SK-N-SH treated with all-trans-retinoic acid at 6 μM for 48 hours (cell line): ENCODE results near the gene TRIM61.

ENCODE experiments used
- ATAC-seq: fragments of 200-7000 bp; cut with Tn5 transposase; 3 replicates; pipeline ENCODE4 v1.9.1; 2020; ENCODE audit warnings: mild to moderate bottlenecking, moderate library complexity
- BACH2 ChIP-seq: fragments of 250-450 bp; sonication (Bioruptor Pico); IDR thresholded peaks from 2 replicates; pipeline ENCODE4 v1.9.0; 2021; ENCODE audit warnings: mild to moderate bottlenecking, borderline replicate concordance
- CSDC2 ChIP-seq: fragments of 250-450 bp; sonication (Bioruptor Pico); IDR thresholded peaks from 2 replicates; pipeline ENCODE4 v1.5.0; 2020; ENCODE audit warnings: mild to moderate bottlenecking, moderate library complexity
- ESRRG ChIP-seq: fragments of 250-450 bp; sonication (Bioruptor Pico); IDR thresholded peaks from 2 replicates; pipeline ENCODE4 v1.6.1; 2021; ENCODE audit warnings: mild to moderate bottlenecking
- GLIS3 ChIP-seq: fragments of 250-450 bp; sonication (Bioruptor Pico); IDR thresholded peaks from 2 replicates; pipeline ENCODE4 v1.5.0; 2020; ENCODE audit warnings: mild to moderate bottlenecking, moderate library complexity
- ISL1 ChIP-seq: fragments of 250-450 bp; sonication (Bioruptor Pico); IDR thresholded peaks from 2 replicates; pipeline ENCODE4 v2.1.2; 2022; ENCODE audit warnings: mild to moderate bottlenecking, moderate library complexity
- OSR1 ChIP-seq: fragments of 250-450 bp; sonication (Bioruptor Pico); IDR thresholded peaks from 2 replicates; pipeline ENCODE4 v1.8.0; 2022; ENCODE audit warnings: moderate library complexity, mild to moderate bottlenecking, inconsistent platforms
- PPARA ChIP-seq: fragments of 250-450 bp; sonication (Bioruptor Pico); IDR thresholded peaks from 2 replicates; pipeline ENCODE4 v1.5.0; 2020; ENCODE audit warnings: mild to moderate bottlenecking, borderline replicate concordance
- RARB ChIP-seq: fragments of 250-450 bp; sonication (Bioruptor Pico); IDR thresholded peaks from 2 replicates; pipeline ENCODE4 v1.8.0; 2021; ENCODE audit warnings: mild to moderate bottlenecking, moderate library complexity
- SNAI2 ChIP-seq: fragments of 250-450 bp; sonication (Bioruptor Pico); IDR thresholded peaks from 2 replicates; pipeline ENCODE4 v1.5.0; 2020; ENCODE audit warnings: mild to moderate bottlenecking, moderate library complexity
- TOX ChIP-seq: fragments of 250-450 bp; sonication (Bioruptor Pico); IDR thresholded peaks from 2 replicates; pipeline ENCODE4 v1.8.0; 2021; ENCODE audit warnings: mild to moderate bottlenecking, moderate library complexity, borderline replicate concordance
- ZC3H10 ChIP-seq: fragments of 250-450 bp; sonication (Bioruptor Pico); IDR thresholded peaks from 2 replicates; pipeline ENCODE4 v1.5.1; 2021; ENCODE audit warnings: mild to moderate bottlenecking, moderate library complexity
- ZFP3 ChIP-seq: fragments of 250-450 bp; sonication (Bioruptor Pico); IDR thresholded peaks from 2 replicates; pipeline ENCODE4 v1.5.0; 2020; ENCODE audit warnings: mild to moderate bottlenecking, moderate library complexity
- ZFP30 ChIP-seq: fragments of 450-650 bp; formaldehyde crosslinking; IDR thresholded peaks from 2 replicates; pipeline ENCODE4 v1.5.0; 2022; ENCODE audit warnings: mild to moderate bottlenecking, moderate library complexity
- ZNF70 ChIP-seq: fragments of 450-650 bp; formaldehyde crosslinking; IDR thresholded peaks from 2 replicates; pipeline ENCODE4 v1.5.0; 2020; ENCODE audit warnings: mild to moderate bottlenecking, moderate library complexity
- ZNF8 ChIP-seq: fragments of 450-650 bp; formaldehyde crosslinking; IDR thresholded peaks from 2 replicates; pipeline ENCODE4 v1.5.0; 2020; ENCODE audit warnings: mild to moderate bottlenecking, moderate library complexity
- TF ChIP-seq, protein P1 (sequence below): fragments of 250-450 bp; sonication (Bioruptor Pico); IDR thresholded peaks from 2 replicates; pipeline ENCODE4 v1.8.0; 2021; ENCODE audit warnings: low read depth, mild to moderate bottlenecking, moderate library complexity, borderline replicate concordance
- TF ChIP-seq, protein P2 (sequence below): fragments of 250-450 bp; sonication (Bioruptor Pico); IDR thresholded peaks from 2 replicates; pipeline ENCODE4 v1.5.1; 2021; ENCODE audit warnings: mild to moderate bottlenecking, moderate library complexity
- TF ChIP-seq, protein P3 (sequence below): fragments of 250-450 bp; sonication (Bioruptor Pico); IDR thresholded peaks from 2 replicates; pipeline ENCODE4 v1.5.0; 2020; ENCODE audit warnings: mild to moderate bottlenecking, moderate library complexity
- TF ChIP-seq, protein P4 (sequence below): fragments of 250-450 bp; sonication (Bioruptor Pico); IDR thresholded peaks from 2 replicates; pipeline ENCODE4 v1.5.1; 2020; ENCODE audit warnings: low read depth, mild to moderate bottlenecking, moderate library complexity
- TF ChIP-seq, protein P5 (sequence below): fragments of 250-450 bp; sonication (Bioruptor Pico); IDR thresholded peaks from 2 replicates; pipeline ENCODE4 v1.8.0; 2020; ENCODE audit warnings: mild to moderate bottlenecking, moderate library complexity, borderline replicate concordance

TRIM61 gene

DNA sequence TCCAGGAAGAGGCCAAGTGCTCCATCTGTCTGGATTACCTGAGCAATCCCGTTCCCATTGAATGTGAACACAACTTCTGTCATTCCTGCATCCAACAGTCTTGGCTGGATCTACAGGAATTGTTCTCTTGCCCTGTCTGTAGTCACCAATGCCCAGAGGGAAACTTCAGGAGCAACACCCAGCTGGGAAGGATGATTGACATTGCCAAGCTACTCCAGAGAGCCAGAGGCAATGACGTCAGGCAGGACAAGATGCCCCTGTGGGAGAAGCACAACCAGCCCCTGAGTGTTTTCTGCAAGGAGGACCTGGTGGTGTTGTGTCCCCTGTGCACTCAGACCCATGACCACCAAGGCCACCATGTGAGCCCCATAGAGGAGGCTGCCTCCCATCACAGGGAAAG is 33.0 kb upstream of the TRIM61 start:
- TF ChIP-seq BACH2 (CRISPR knock-in tag) (no peak), CSDC2 (CRISPR knock-in tag) (no peak), OSR1 (no peak), GLIS3 (CRISPR knock-in tag) (no peak), ZC3H10 (no peak), RARB (no peak), SNAI2 (no peak), TOX (CRISPR knock-in tag) (no peak), ZFP30 (CRISPR knock-in tag) (no peak), ZNF8 (CRISPR knock-in tag) (no peak), ISL1 (CRISPR knock-in tag) (no peak), ZFP3 (CRISPR knock-in tag) (no peak)
- TF ChIP-seq, protein P1, sequence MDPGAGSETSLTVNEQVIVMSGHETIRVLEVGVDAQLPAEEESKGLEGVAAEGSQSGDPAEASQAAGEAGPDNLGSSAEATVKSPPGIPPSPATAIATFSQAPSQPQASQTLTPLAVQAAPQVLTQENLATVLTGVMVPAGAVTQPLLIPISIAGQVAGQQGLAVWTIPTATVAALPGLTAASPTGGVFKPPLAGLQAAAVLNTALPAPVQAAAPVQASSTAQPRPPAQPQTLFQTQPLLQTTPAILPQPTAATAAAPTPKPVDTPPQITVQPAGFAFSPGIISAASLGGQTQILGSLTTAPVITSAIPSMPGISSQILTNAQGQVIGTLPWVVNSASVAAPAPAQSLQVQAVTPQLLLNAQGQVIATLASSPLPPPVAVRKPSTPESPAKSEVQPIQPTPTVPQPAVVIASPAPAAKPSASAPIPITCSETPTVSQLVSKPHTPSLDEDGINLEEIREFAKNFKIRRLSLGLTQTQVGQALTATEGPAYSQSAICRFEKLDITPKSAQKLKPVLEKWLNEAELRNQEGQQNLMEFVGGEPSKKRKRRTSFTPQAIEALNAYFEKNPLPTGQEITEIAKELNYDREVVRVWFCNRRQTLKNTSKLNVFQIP (CRISPR knock-in tag) = no peak
- TF ChIP-seq, protein P2, sequence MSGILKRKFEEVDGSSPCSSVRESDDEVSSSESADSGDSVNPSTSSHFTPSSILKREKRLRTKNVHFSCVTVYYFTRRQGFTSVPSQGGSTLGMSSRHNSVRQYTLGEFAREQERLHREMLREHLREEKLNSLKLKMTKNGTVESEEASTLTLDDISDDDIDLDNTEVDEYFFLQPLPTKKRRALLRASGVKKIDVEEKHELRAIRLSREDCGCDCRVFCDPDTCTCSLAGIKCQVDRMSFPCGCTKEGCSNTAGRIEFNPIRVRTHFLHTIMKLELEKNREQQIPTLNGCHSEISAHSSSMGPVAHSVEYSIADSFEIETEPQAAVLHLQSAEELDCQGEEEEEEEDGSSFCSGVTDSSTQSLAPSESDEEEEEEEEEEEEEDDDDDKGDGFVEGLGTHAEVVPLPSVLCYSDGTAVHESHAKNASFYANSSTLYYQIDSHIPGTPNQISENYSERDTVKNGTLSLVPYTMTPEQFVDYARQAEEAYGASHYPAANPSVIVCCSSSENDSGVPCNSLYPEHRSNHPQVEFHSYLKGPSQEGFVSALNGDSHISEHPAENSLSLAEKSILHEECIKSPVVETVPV (CRISPR knock-in tag) = no peak
- TF ChIP-seq, protein P3, sequence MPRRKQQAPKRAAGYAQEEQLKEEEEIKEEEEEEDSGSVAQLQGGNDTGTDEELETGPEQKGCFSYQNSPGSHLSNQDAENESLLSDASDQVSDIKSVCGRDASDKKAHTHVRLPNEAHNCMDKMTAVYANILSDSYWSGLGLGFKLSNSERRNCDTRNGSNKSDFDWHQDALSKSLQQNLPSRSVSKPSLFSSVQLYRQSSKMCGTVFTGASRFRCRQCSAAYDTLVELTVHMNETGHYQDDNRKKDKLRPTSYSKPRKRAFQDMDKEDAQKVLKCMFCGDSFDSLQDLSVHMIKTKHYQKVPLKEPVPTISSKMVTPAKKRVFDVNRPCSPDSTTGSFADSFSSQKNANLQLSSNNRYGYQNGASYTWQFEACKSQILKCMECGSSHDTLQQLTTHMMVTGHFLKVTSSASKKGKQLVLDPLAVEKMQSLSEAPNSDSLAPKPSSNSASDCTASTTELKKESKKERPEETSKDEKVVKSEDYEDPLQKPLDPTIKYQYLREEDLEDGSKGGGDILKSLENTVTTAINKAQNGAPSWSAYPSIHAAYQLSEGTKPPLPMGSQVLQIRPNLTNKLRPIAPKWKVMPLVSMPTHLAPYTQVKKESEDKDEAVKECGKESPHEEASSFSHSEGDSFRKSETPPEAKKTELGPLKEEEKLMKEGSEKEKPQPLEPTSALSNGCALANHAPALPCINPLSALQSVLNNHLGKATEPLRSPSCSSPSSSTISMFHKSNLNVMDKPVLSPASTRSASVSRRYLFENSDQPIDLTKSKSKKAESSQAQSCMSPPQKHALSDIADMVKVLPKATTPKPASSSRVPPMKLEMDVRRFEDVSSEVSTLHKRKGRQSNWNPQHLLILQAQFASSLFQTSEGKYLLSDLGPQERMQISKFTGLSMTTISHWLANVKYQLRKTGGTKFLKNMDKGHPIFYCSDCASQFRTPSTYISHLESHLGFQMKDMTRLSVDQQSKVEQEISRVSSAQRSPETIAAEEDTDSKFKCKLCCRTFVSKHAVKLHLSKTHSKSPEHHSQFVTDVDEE = no peak
- TF ChIP-seq, protein P4, sequence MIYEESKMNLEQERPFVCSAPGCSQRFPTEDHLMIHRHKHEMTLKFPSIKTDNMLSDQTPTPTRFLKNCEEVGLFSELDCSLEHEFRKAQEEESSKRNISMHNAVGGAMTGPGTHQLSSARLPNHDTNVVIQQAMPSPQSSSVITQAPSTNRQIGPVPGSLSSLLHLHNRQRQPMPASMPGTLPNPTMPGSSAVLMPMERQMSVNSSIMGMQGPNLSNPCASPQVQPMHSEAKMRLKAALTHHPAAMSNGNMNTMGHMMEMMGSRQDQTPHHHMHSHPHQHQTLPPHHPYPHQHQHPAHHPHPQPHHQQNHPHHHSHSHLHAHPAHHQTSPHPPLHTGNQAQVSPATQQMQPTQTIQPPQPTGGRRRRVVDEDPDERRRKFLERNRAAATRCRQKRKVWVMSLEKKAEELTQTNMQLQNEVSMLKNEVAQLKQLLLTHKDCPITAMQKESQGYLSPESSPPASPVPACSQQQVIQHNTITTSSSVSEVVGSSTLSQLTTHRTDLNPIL (CRISPR knock-in tag) = no peak
- ATAC-seq = no peak

DNA sequence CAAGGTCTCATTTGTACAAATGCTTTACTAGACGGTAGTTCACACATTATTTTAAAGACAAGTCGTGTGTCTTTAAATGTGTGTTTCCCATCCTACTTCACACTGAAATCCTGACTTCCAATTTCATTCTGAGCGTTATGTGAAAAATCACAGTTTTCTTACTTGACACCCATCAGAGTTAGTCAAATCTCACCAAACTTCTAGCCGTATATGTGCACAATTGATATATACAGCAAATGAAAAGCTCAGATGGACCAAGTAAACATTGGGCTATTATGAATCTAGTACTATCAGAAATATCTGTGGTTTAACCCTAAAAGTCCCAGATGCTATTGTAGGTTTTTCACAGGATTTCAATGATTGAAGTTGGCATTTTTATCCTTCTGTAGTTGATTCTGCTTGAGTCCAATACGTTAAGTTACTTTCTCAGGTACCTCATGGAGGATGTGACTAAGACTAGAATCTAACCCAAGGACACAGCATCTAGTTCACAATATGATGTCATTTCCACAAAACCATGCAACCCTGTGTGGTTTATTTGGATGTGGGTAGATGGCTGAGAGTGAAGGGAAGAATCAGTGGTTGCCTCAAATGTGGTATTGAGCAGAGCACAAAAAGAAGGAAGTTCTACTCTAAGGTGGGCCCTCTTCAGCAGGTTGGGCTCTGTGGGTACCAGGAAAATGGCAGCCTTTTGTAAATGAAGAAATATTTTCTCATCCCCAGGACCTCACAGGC is 32.2 kb upstream of the TRIM61 start:
- no peak for ATAC-seq

DNA sequence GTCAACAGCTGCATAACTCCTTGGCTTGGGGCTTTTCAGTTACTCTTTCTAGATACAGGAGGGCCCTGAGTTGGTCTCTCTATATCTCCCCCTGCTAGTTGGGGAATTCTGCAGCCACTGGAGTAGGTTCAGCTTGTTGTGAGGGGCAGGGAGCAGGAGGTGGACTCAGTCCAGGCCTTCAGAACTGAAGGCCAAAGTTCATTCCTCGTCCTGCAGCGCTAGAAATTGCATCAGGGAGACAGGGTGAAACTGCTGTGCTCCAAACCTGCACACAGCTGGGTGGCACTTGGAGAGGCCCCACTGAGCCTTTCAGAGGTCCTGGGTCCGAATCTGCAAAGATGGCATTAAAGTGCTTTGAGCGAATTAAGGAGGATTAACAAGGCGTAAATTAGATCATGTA is 29.4 kb upstream of the TRIM61 start:
- no peak for ATAC-seq
- TF ChIP-seq, protein P1 (CRISPR knock-in tag) = no peak
- TF ChIP-seq, protein P3 = no peak
- TF ChIP-seq RARB (no peak), SNAI2 (no peak), ZNF8 (CRISPR knock-in tag) (no peak), ESRRG (CRISPR knock-in tag) (no peak), PPARA (no peak), BACH2 (CRISPR knock-in tag) (no peak), ZC3H10 (no peak), CSDC2 (CRISPR knock-in tag) (no peak), ZNF70 (CRISPR knock-in tag) (no peak), ISL1 (CRISPR knock-in tag) (no peak), OSR1 (no peak)
- TF ChIP-seq, protein P4 (CRISPR knock-in tag) = no peak

More for the DNA sequence above, 32.2 kb upstream of the TRIM61 start:
- TF ChIP-seq TOX (CRISPR knock-in tag) (no peak), GLIS3 (CRISPR knock-in tag) (no peak), ZNF8 (CRISPR knock-in tag) (no peak), ZC3H10 (no peak), ISL1 (CRISPR knock-in tag) (no peak), RARB (no peak)
- TF ChIP-seq, protein P5, sequence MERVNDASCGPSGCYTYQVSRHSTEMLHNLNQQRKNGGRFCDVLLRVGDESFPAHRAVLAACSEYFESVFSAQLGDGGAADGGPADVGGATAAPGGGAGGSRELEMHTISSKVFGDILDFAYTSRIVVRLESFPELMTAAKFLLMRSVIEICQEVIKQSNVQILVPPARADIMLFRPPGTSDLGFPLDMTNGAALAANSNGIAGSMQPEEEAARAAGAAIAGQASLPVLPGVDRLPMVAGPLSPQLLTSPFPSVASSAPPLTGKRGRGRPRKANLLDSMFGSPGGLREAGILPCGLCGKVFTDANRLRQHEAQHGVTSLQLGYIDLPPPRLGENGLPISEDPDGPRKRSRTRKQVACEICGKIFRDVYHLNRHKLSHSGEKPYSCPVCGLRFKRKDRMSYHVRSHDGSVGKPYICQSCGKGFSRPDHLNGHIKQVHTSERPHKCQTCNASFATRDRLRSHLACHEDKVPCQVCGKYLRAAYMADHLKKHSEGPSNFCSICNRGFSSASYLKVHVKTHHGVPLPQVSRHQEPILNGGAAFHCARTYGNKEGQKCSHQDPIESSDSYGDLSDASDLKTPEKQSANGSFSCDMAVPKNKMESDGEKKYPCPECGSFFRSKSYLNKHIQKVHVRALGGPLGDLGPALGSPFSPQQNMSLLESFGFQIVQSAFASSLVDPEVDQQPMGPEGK (CRISPR knock-in tag) = no peak
- TF ChIP-seq, all 23 proteins: peak for 0
